A673 (cell line): Measurements from ENCODE around the gene TEX30.

Experiments used
- EZH2 ChIP-seq: fragments of 200-600 bp; sonication (generic); IDR thresholded peaks from 2 replicates; pipeline ENCODE4 v1.6.1; 2017; ENCODE audit warnings: borderline replicate concordance, low read depth, mild to moderate bottlenecking, mixed read lengths, antibody characterized with exemption, low read length; ENCODE audit not compliant: poor library complexity, severe bottlenecking
- TF ChIP-seq, protein P1 (sequence below): fragments of 300-800, 200-600 bp; sonication (generic); conservative IDR thresholded peaks from 2 replicates; pipeline ENCODE4 v1.5.1; 2017; ENCODE audit warnings: low read depth, mild to moderate bottlenecking, antibody characterized with exemption, low read length, moderate library complexity, mixed read lengths

DNA sequence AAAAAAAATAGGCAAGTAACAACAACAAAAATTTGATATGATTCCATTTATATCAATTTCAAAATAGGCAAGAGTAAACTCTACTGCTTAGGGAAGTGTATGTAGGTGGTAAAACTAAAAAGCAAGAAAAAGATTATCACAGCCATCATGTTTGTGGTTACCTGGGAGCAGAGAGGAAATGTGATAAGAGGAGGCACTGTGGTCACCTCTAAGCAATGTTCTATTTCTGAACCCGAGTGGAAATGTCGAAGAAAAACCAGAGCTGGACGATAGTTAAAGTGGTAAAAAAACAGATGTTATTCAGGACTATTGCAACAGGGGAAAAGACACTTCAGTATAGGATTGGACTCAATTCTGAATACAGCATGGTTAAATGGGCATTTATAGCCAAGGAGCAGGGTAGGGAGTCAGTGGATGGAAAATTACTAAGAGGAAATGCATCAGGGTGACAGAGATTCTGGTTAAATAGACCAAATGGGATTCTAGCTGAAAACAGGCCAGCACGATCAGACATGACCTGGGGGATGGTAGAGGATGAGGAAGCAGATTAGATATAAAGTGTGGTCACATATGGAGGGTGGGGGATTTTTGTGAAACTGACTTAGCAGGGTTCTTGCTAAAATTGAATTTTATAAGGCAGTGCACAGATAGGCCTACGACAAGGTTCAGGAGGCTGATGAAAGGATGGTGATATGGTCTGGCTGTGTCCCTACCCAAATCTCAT lies 6.0 kb upstream of the TEX30 start:
- TF ChIP-seq, protein P1, sequence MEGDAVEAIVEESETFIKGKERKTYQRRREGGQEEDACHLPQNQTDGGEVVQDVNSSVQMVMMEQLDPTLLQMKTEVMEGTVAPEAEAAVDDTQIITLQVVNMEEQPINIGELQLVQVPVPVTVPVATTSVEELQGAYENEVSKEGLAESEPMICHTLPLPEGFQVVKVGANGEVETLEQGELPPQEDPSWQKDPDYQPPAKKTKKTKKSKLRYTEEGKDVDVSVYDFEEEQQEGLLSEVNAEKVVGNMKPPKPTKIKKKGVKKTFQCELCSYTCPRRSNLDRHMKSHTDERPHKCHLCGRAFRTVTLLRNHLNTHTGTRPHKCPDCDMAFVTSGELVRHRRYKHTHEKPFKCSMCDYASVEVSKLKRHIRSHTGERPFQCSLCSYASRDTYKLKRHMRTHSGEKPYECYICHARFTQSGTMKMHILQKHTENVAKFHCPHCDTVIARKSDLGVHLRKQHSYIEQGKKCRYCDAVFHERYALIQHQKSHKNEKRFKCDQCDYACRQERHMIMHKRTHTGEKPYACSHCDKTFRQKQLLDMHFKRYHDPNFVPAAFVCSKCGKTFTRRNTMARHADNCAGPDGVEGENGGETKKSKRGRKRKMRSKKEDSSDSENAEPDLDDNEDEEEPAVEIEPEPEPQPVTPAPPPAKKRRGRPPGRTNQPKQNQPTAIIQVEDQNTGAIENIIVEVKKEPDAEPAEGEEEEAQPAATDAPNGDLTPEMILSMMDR, result no peak
- no peak for TF ChIP-seq EZH2
